A549 (cell line): ENCODE results near the gene CCN5. TPM values are rescaled to one million over a fixed set of nuclear protein-coding genes. Genes with fewer than 3 reads are reported as not detected.
A peak's percentile ranks its signal among the peaks of the same experiment; 100 is the strongest.

ENCODE experiments used
- ATAC-seq, 2 experiments: fragments of 200-7000 bp in 1 of 2; fragments of >200 bp in 1 of 2; cut with Nextera tagmentation in 1 of 2; cut with Tn5 transposase in 1 of 2; 3 replicates each; pipeline versions ENCODE4 v1.8.0 to v1.9.1; 2018 to 2020; ENCODE audit warnings: mild to moderate bottlenecking in 1 of 2, moderate library complexity in 1 of 2
- CTCF ChIA-PET: fragments of 300-600 bp; sonication (Branson Sonifier 250); formaldehyde crosslinking; extraction: SDS; loops from one replicate; lab custom pipeline; 2021; ENCODE audit warnings: antibody characterized with exemption, inconsistent platforms; lab: Yijun Ruan, JAX
- POLR2A ChIA-PET: fragments of 350-600 bp; formaldehyde crosslinking; extraction: SDS; loops from one replicate; lab custom pipeline; 2021; ENCODE audit warnings: antibody characterized with exemption, inconsistent platforms; lab: Yijun Ruan, JAX
- DNase-seq, 2 experiments: peaks; one replicate each; pipeline versions ENCODE4 v3.0.0 to v3.0.0-alpha.2; 2011 to 2016; ENCODE audit warnings: low read depth in 1 of 2, low spot score in 1 of 2
- FAIRE-seq: peaks from 2 replicates; lab custom pipeline; 2011; peaks lifted over from hg19 to GRCh38; lab: Jason Lieb, UNC
- H3K27ac ChIP-seq, 2 experiments: fragments of >200 bp; sonication (Bioruptor Twin); formaldehyde crosslinking; 3 replicates each; pipeline ENCODE4 v1.5.1; 2016 to 2017
- H3K4me1 ChIP-seq: fragments of >200 bp; sonication (Bioruptor Twin); formaldehyde crosslinking; 3 replicates; pipeline ENCODE4 v1.6.1; 2016
- H3K4me2 ChIP-seq: fragments of >200 bp; sonication (Bioruptor Twin); formaldehyde crosslinking; 3 replicates; pipeline ENCODE4 v1.6.1; 2016
- H3K4me3 ChIP-seq: fragments of >200 bp; sonication (Bioruptor Twin); formaldehyde crosslinking; 3 replicates; pipeline ENCODE4 v1.5.1; 2016
- H3K9me3 ChIP-seq: fragments of >200 bp; sonication (Bioruptor Twin); formaldehyde crosslinking; 3 replicates; pipeline ENCODE4 v1.6.1; 2016
- CHD2 ChIP-seq: fragments of 150-350 bp; IDR thresholded peaks from 2 replicates; pipeline ENCODE4 v1.6.1; 2014; ENCODE audit warnings: low read length; ENCODE audit not compliant: partially characterized antibody
- ELK1 ChIP-seq: fragments of 150-350 bp; IDR thresholded peaks from 2 replicates; pipeline ENCODE4 v1.6.1; 2014; ENCODE audit warnings: low read depth, mild to moderate bottlenecking, low read length
- EP300 ChIP-seq, 2 experiments: fragments of >200 bp; sonication (Bioruptor Twin); formaldehyde crosslinking; IDR thresholded peaks; 2 replicates in 1 of 2; 3 replicates in 1 of 2; pipeline ENCODE4 v1.6.1; 2016 to 2017
- ESRRA ChIP-seq: fragments of 150-350 bp; IDR thresholded peaks from 2 replicates; pipeline ENCODE4 v1.6.1; 2014; ENCODE audit warnings: mild to moderate bottlenecking, low read length, borderline replicate concordance
- FOSB ChIP-seq: fragments of 250-450 bp; sonication (Bioruptor Pico); IDR thresholded peaks from 2 replicates; pipeline ENCODE4 v1.5.0; 2020; ENCODE audit warnings: mild to moderate bottlenecking, moderate library complexity
- FOXS1 ChIP-seq: fragments of 250-450 bp; sonication (Bioruptor Pico); IDR thresholded peaks from 2 replicates; pipeline ENCODE4 v1.5.0; 2020; ENCODE audit warnings: mild to moderate bottlenecking, moderate library complexity
- GATA3 ChIP-seq: IDR thresholded peaks from 2 replicates; pipeline ENCODE4 v1.6.1; 2012; ENCODE audit warnings: borderline replicate concordance
- HMGXB4 ChIP-seq: fragments of 250-450 bp; sonication (Bioruptor Pico); IDR thresholded peaks from 2 replicates; pipeline ENCODE4 v1.5.0; 2021; ENCODE audit warnings: mild to moderate bottlenecking, moderate library complexity, borderline replicate concordance
- JUN ChIP-seq, 2 experiments: fragments of >200 bp; sonication (Bioruptor Twin); formaldehyde crosslinking; IDR thresholded peaks; 2 replicates in 1 of 2; 3 replicates in 1 of 2; pipeline ENCODE4 v1.6.1; 2016 to 2017
- JUNB ChIP-seq: fragments of >200 bp; sonication (Bioruptor Twin); formaldehyde crosslinking; IDR thresholded peaks from 2 replicates; pipeline ENCODE4 v1.6.1; 2016
- KDM5A ChIP-seq: fragments of 200-600 bp; sonication (generic); IDR thresholded peaks from 2 replicates; pipeline ENCODE4 v1.6.1; 2016; ENCODE audit warnings: antibody characterized with exemption, mild to moderate bottlenecking
- MAZ ChIP-seq: fragments of 150-350 bp; IDR thresholded peaks from 2 replicates; pipeline ENCODE4 v1.6.1; 2014; ENCODE audit warnings: antibody characterized with exemption, low read depth, low read length, borderline replicate concordance
- PBX3 ChIP-seq: IDR thresholded peaks from 2 replicates; pipeline ENCODE4 v1.6.1; 2012
- POLR2A ChIP-seq: IDR thresholded peaks from 2 replicates; pipeline ENCODE4 v1.6.1; 2012; ENCODE audit warnings: mild to moderate bottlenecking, low read length
- RAD21 ChIP-seq, 2 experiments: fragments of >200 bp in 1 of 2; sonication (Bioruptor Twin) in 1 of 2; formaldehyde crosslinking in 1 of 2; IDR thresholded peaks in 1 of 2; conservative IDR thresholded peaks in 1 of 2; 2 replicates in 1 of 2; 3 replicates in 1 of 2; pipeline ENCODE4 v1.6.1; 2012 to 2018; ENCODE audit warnings: inconsistent platforms in 1 of 2
- RARB ChIP-seq: fragments of 250-450 bp; sonication (Bioruptor Pico); IDR thresholded peaks from 2 replicates; pipeline ENCODE4 v1.8.0; 2021; ENCODE audit warnings: mild to moderate bottlenecking, moderate library complexity
- RNF2 ChIP-seq: fragments of 200-600 bp; sonication (generic); IDR thresholded peaks from 2 replicates; pipeline ENCODE4 v1.6.1; 2016; ENCODE audit warnings: low read depth, mild to moderate bottlenecking, antibody characterized with exemption, moderate library complexity, borderline replicate concordance
- SMC3 ChIP-seq: fragments of >200 bp; sonication (Bioruptor Twin); formaldehyde crosslinking; IDR thresholded peaks from 3 replicates; pipeline ENCODE4 v1.6.1; 2018; ENCODE audit warnings: inconsistent platforms
- TFCP2L1 ChIP-seq: fragments of 250-450 bp; sonication (Bioruptor Pico); IDR thresholded peaks from 2 replicates; pipeline ENCODE4 v1.5.0; 2021; ENCODE audit warnings: mild to moderate bottlenecking
- USF2 ChIP-seq: fragments of 450-650 bp; IDR thresholded peaks from 2 replicates; pipeline ENCODE4 v1.6.1; 2014; ENCODE audit warnings: antibody characterized with exemption
- ZC3H11A ChIP-seq: fragments of 450-650 bp; IDR thresholded peaks from 2 replicates; pipeline ENCODE4 v1.6.1; 2014; ENCODE audit warnings: antibody characterized with exemption, mild to moderate bottlenecking
- ZSCAN20 ChIP-seq: fragments of 250-450 bp; sonication (Bioruptor Pico); IDR thresholded peaks from 2 replicates; pipeline ENCODE4 v1.8.0; 2022; ENCODE audit warnings: mild to moderate bottlenecking, moderate library complexity
- WGBS: methylation state at CpG from one replicate; pipeline ENCODE4 v1.1.6; 2017; ENCODE audit errors: missing lambda C conversion rate; 5-methylcytosine and 5-hydroxymethylcytosine counted together
- polyA plus RNA-seq, 4 experiments: library from polyadenylated mRNA; depleted of rRNA in 3 of 4; stranded (reverse); fragments of >200 nt; fragmentation: RNase III in 1 of 4; extraction: RNeasy Plus Mini Kit Qiagen cat#74134 plus additional on column Dnase treatment in 1 of 4; gene quantifications; 2 replicates in 3 of 4; 3 replicates in 1 of 4; pipeline ENCODE4 v1.2.3, GENCODE V29; 2011 to 2017

Gene CCN5
- polyA plus RNA-seq, 2 of the 4 experiments (the other 2 are of a cell fraction), result 9.9 to 11.1 TPM

GRCh38 chr20:44701118-44701857 is 13.9 kb upstream of the CCN5 start:
- no peaks in the 10 kb centered on the region for H3K9me3 ChIP-seq
- 76% methylated on average over 14 of the region's 15 CpGs for WGBS
- peak overlapping the region; percentile 37; the same call in 2 of the 3 replicates for H3K4me2 ChIP-seq
- no peak for FAIRE-seq
- TF ChIP-seq CHD2 (no peak), JUNB (no peak), JUN (IDR thresholded peaks at IDR 0.05) (no peak), FOSB (CRISPR knock-in tag) (no peak), POLR2A (no peak)
- peak; percentile 44 to 51; a peak in 5 of 6 replicates for ATAC-seq
- no peak for DNase-seq
- CTCF ChIA-PET, result interaction anchor here (0.8 to 7.3 kb wide), 8 partner anchors 10 to 166 kb away, joined by 3 to 58 read pairs (median 4); no protein-coding TSS in a partner anchor
- peak overlapping the region; percentile 45 to 80 for H3K27ac ChIP-seq
- peaks cover 47% of the 10 kb centered on the region for H3K4me1 ChIP-seq
- POLR2A ChIA-PET, result no interaction called here
- no peak overlapping the region for H3K4me3 ChIP-seq

- Histone ChIP-seq H3K4me1 (peaks cover 47% of the 10 kb centered on the region), H3K27ac (peak overlapping the region; percentile 45 to 80; a peak in 3 of 6 replicates), H3K4me3 (no peak overlapping the region), H3K9me3 (no peaks in the 10 kb centered on the region), H3K4me2 (no peak overlapping the region)
- no peak for FAIRE-seq
- DNase-seq, result no peak
- TF ChIP-seq EP300 (IDR thresholded peaks at IDR 0.05), result no peak
- TF ChIP-seq ZC3H11A, result peak; percentile 85
- no peak for TF ChIP-seq ELK1
- no peak for ATAC-seq
- 93% methylated on average over 7 of the region's 7 CpGs for WGBS
- CTCF ChIA-PET, result interaction anchor here (0.9 to 7.3 kb wide), 5 partner anchors 10 to 176 kb away, joined by 3 to 58 read pairs (median 7); no protein-coding TSS in a partner anchor
- POLR2A ChIA-PET, result no interaction called here
These were observed 13.3 kb upstream of the CCN5 start for GRCh38 chr20:44701858-44702256.

- peak overlapping the region; percentile 40 to 79; a peak in 4 of 6 replicates for H3K27ac ChIP-seq
- no peak for TF ChIP-seq ZC3H11A
- TF ChIP-seq FOXS1 (CRISPR knock-in tag), result no peak
- TF ChIP-seq RARB (CRISPR knock-in tag), result no peak
- no peak for TF ChIP-seq TFCP2L1 (CRISPR knock-in tag)
- TF ChIP-seq JUN (IDR thresholded peaks at IDR 0.05), result no peak
- no peak for TF ChIP-seq ESRRA
- TF ChIP-seq USF2, result no peak
- TF ChIP-seq RNF2, result no peak
- no peak for TF ChIP-seq POLR2A
- TF ChIP-seq MAZ, result no peak
- no peak for ATAC-seq
- no peak for FAIRE-seq
- no peak overlapping the region for H3K4me2 ChIP-seq
- CTCF ChIA-PET, result interaction anchor here (0.9 to 7.3 kb wide), 7 partner anchors 9 to 175 kb away, joined by 3 to 58 read pairs (median 5); no protein-coding TSS in a partner anchor
- no peak for DNase-seq
- no peaks in the 10 kb centered on the region for H3K9me3 ChIP-seq
- WGBS, result 85% methylated on average over 6 of the region's 9 CpGs
- H3K4me3 ChIP-seq, result no peak overlapping the region
- POLR2A ChIA-PET, result no interaction called here
- peaks cover 47% of the 10 kb centered on the region for H3K4me1 ChIP-seq
These were observed 12.4 kb upstream of the CCN5 start for GRCh38 chr20:44702776-44703175.

- Histone ChIP-seq H3K9me3 (no peaks in the 10 kb centered on the region), H3K4me1 (peaks cover 42% of the 10 kb centered on the region), H3K27ac (peak overlapping the region in 1 of 2 experiments; percentile 79; a peak in 3 of 6 replicates), H3K4me3 (no peak overlapping the region), H3K4me2 (no peak overlapping the region)
- FAIRE-seq (no peak), ATAC-seq (no peak), DNase-seq (no peak)
- CTCF ChIA-PET, result interaction anchor here (0.8 to 7.3 kb wide), 11 partner anchors 9 to 164 kb away, joined by 3 to 58 read pairs (median 3); no protein-coding TSS in a partner anchor
- POLR2A ChIA-PET, result no interaction called here
- 90% methylated on average over 12 of the region's 12 CpGs for WGBS
- TF ChIP-seq PBX3 (no peak), GATA3 (no peak), SMC3 (no peak), RAD21 (conservative IDR thresholded peaks at IDR 0.05 in 1 of 2, IDR thresholded peaks at IDR 0.05 in 1 of 2) (no peak), KDM5A (no peak), HMGXB4 (no peak), ZSCAN20 (CRISPR knock-in tag) (no peak)
These were observed 11.8 kb upstream of the CCN5 start for GRCh38 chr20:44703183-44703925.
